Thyroid gland (tissue), 4 donors: ENCODE data around the gene LRRK2.

Experiments used
- CTCF ChIP-seq, 6 experiments: fragments of 200-600 bp in 3 of 6; fragments of 450-650 bp in 3 of 6; sonication (generic) in 3 of 6; IDR thresholded peaks; one replicate each; pipeline ENCODE4 v1.5.1; 2016 to 2019; ENCODE audit warnings: antibody characterized with exemption in 6 of 6, mild to moderate bottlenecking in 2 of 6, inconsistent platforms in 1 of 6, moderate library complexity in 1 of 6
- POLR2A ChIP-seq, 2 donors: fragments of 450-650 bp; IDR thresholded peaks; one replicate each; pipeline ENCODE4 v1.6.1; 2017; ENCODE audit warnings: antibody characterized with exemption in 2 of 2, mild to moderate bottlenecking in 2 of 2, moderate library complexity in 1 of 2

- TF ChIP-seq CTCF (IDR thresholded peaks at IDR 0.05) (no peak), POLR2A (IDR thresholded peaks at IDR 0.05) (no peak)
Measured at GRCh38 chr12:40261937-40262336, 37.1 kb downstream of the LRRK2 start.
